Cardiac fibroblast (primary cell): ENCODE data around the gene DOCK4.

Experiments used
- DNase-seq, 2 donors: peaks; one replicate each; pipeline versions ENCODE4 v3.0.0 to v3.0.0-alpha.2; 2010; ENCODE audit warnings: low read depth in 2 of 2
- H3K4me3 ChIP-seq, 2 donors: replicated peaks in 1 of 2; 1 replicate in 1 of 2; 2 replicates in 1 of 2; pipeline ENCODE4 v1.5.1; 2011; ENCODE audit warnings: low read depth in 2 of 2, low read length in 2 of 2, mild to moderate bottlenecking in 2 of 2, moderate library complexity in 1 of 2
- CTCF ChIP-seq: IDR thresholded peaks from one replicate; pipeline ENCODE4 v1.5.1; 2011; ENCODE audit warnings: low read depth, mild to moderate bottlenecking, low read length, inconsistent platforms

Gene DOCK4

GRCh38 chr7:112023282-112023681, 182.9 kb downstream of the DOCK4 start:
- peak in 1 of 2 donors; percentile 48 for DNase-seq

GRCh38 chr7:112022128-112022527, 184.1 kb downstream of the DOCK4 start:
- no peak for TF ChIP-seq CTCF
- H3K4me3 ChIP-seq: no peak overlapping the region
- DNase-seq: no peak

More at GRCh38 chr7:112023282-112023681, 182.9 kb downstream of the DOCK4 start:
- TF ChIP-seq CTCF: no peak
- no peak overlapping the region for H3K4me3 ChIP-seq

GRCh38 chr7:112021379-112022044, 184.7 kb downstream of the DOCK4 start:
- DNase-seq: no peak
- no peak for TF ChIP-seq CTCF
- H3K4me3 ChIP-seq: no peak overlapping the region

- no peak for DNase-seq
- H3K4me3 ChIP-seq: no peak overlapping the region
- no peak for TF ChIP-seq CTCF
Measured at GRCh38 chr7:112020800-112021199, 185.4 kb downstream of the DOCK4 start.

GRCh38 chr7:112019932-112020331, 186.3 kb downstream of the DOCK4 start:
- no peak overlapping the region for H3K4me3 ChIP-seq
- DNase-seq: no peak
- TF ChIP-seq CTCF: no peak

- no peak overlapping the region for H3K4me3 ChIP-seq
- DNase-seq: peak in 1 of 2 donors; percentile 31
- no peak for TF ChIP-seq CTCF
Measured at GRCh38 chr7:112018305-112019030, 187.7 kb downstream of the DOCK4 start.
